GM19238 (cell line): ENCODE results near the gene MFAP2.

Experiments
- DNase-seq: peaks from one replicate; pipeline ENCODE4 v3.0.0; 2011; ENCODE audit warnings: low spot score; ENCODE audit not compliant: insufficient read length

Gene MFAP2

GRCh38 chr1:16981269-16981849, 939 bp upstream of the MFAP2 start:
- no peak for DNase-seq

GRCh38 chr1:16979475-16980327, 719 bp downstream of the MFAP2 start:
- no peak for DNase-seq

- no peak for DNase-seq
Measured at GRCh38 chr1:16978567-16979474, 1.6 kb downstream of the MFAP2 start.

GRCh38 chr1:16978139-16978538, 2.3 kb downstream of the MFAP2 start:
- DNase-seq, result no peak

- DNase-seq, result no peak
Measured at GRCh38 chr1:16977377-16977776, 3.0 kb downstream of the MFAP2 start.

GRCh38 chr1:16976966-16977365, 3.5 kb downstream of the MFAP2 start:
- no peak for DNase-seq

- DNase-seq, result no peak
Measured at GRCh38 chr1:16975838-16976237, 4.6 kb downstream of the MFAP2 start.

- DNase-seq, result no peak
Measured at GRCh38 chr1:16975211-16975610, 5.2 kb downstream of the MFAP2 start.

GRCh38 chr1:16973215-16973614, 7.2 kb downstream of the MFAP2 start:
- no peak for DNase-seq

GRCh38 chr1:16972189-16972895, 8.1 kb downstream of the MFAP2 start:
- no peak for DNase-seq

- no peak for DNase-seq
Measured at GRCh38 chr1:16971341-16972188, 8.9 kb downstream of the MFAP2 start.

- DNase-seq, result no peak
Measured at GRCh38 chr1:16970132-16970910, 10.1 kb downstream of the MFAP2 start.

GRCh38 chr1:16969651-16970050, 10.8 kb downstream of the MFAP2 start:
- no peak for DNase-seq

- DNase-seq, result no peak
Measured at GRCh38 chr1:16969057-16969611, 11.3 kb downstream of the MFAP2 start.

- no peak for DNase-seq
Measured at GRCh38 chr1:16968372-16968771, 12.0 kb downstream of the MFAP2 start.

- DNase-seq, result no peak
Measured at GRCh38 chr1:16967962-16968361, 12.5 kb downstream of the MFAP2 start.

GRCh38 chr1:16967095-16967575, 13.3 kb downstream of the MFAP2 start:
- DNase-seq, result no peak

- DNase-seq, result no peak
Measured at GRCh38 chr1:16966282-16966681, 14.1 kb downstream of the MFAP2 start.

GRCh38 chr1:16965486-16966067, 14.8 kb downstream of the MFAP2 start:
- DNase-seq, result no peak
